ENCODE results near the gene AFF2. TPM values are rescaled to one million over a fixed set of nuclear protein-coding genes. Genes with fewer than 3 reads are reported as not detected.

The AFF2 gene
- total and polyA plus RNA-seq, 11 donors = under 0.01 to 0.83 (median 0.07) TPM

GRCh38 chrX:148582353-148582752, 81.9 kb downstream of the AFF2 start:
- intact Hi-C loops (cut with DNase I) = no loop called here
- no peaks in the 10 kb centered on the region for H3K36me3 ChIP-seq
- H3K4me3 ChIP-seq = no peak overlapping the region
- ATAC-seq (no peak), DNase-seq (no peak)
- H3K27me3 ChIP-seq = no peaks in the 10 kb centered on the region
- H3K4me1 ChIP-seq = no peaks in the 10 kb centered on the region
- no peak overlapping the region for H3K27ac ChIP-seq
- no peaks in the 10 kb centered on the region for H3K9me3 ChIP-seq
- TF ChIP-seq, protein P1, sequence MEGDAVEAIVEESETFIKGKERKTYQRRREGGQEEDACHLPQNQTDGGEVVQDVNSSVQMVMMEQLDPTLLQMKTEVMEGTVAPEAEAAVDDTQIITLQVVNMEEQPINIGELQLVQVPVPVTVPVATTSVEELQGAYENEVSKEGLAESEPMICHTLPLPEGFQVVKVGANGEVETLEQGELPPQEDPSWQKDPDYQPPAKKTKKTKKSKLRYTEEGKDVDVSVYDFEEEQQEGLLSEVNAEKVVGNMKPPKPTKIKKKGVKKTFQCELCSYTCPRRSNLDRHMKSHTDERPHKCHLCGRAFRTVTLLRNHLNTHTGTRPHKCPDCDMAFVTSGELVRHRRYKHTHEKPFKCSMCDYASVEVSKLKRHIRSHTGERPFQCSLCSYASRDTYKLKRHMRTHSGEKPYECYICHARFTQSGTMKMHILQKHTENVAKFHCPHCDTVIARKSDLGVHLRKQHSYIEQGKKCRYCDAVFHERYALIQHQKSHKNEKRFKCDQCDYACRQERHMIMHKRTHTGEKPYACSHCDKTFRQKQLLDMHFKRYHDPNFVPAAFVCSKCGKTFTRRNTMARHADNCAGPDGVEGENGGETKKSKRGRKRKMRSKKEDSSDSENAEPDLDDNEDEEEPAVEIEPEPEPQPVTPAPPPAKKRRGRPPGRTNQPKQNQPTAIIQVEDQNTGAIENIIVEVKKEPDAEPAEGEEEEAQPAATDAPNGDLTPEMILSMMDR (IDR thresholded peaks at IDR 0.05) = no peak
- TF ChIP-seq POLR2A (IDR thresholded peaks at IDR 0.05) = no peak

DNA sequence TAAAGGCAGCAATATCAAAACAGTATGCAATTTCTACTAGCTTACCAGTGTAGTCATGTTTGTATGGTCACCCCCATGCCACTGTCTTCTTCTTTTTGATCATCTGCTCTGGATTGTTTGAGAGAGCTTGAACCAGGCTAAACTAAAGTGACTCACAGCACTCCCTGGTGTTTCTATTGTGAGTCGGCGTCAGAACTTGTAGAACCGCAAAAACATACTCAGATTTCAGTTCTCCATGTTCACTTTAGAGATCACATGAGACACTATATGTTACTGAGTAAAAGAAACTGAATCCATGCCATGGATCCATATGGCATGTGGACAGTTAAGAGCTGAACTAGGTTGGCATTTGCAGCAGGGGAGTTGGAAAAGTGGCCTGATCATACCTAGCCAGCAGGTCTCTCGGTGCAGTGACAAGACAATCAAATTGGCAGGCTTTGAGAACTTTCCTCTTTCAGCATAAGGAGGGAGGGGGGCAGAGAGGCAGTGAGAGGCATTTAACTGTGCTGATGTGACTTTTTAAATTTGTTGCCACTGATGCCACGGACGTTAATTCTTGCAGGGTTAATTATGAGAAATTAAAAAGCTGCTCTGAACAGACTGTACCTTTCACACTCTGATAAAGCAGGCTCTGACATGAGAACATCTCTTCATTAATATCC, 88.4 kb downstream of the AFF2 start:
- 62 to 85% (median 80%) methylated on average over 6 of the region's 6 CpGs for WGBS, 4 donors
- H3K27me3 ChIP-seq = no peaks in the 10 kb centered on the region
- ATAC-seq = no peak
- H3K4me3 ChIP-seq = no peak overlapping the region
- intact Hi-C loops (cut with DNase I) = no loop called here
- no peak overlapping the region for H3K27ac ChIP-seq
- H3K9me3 ChIP-seq = no peaks in the 10 kb centered on the region
- no peak for DNase-seq
- no peaks in the 10 kb centered on the region for H3K36me3 ChIP-seq
- H3K4me1 ChIP-seq = no peaks in the 10 kb centered on the region
- TF ChIP-seq, protein P1 (IDR thresholded peaks at IDR 0.05) = no peak
- TF ChIP-seq POLR2A (IDR thresholded peaks at IDR 0.05) = no peak

- H3K27me3 ChIP-seq = no peaks in the 10 kb centered on the region
- H3K4me1 ChIP-seq = no peaks in the 10 kb centered on the region
- intact Hi-C loops (cut with DNase I) = no loop called here
- WGBS, 4 donors = 23 to 62% (median 40%) methylated on average over 1 of the region's 1 CpG
- ATAC-seq (no peak), DNase-seq (no peak)
- no peaks in the 10 kb centered on the region for H3K9me3 ChIP-seq
- H3K36me3 ChIP-seq = no peaks in the 10 kb centered on the region
- H3K27ac ChIP-seq = no peak overlapping the region
- no peak for TF ChIP-seq POLR2A (IDR thresholded peaks at IDR 0.05)
- TF ChIP-seq, protein P1 (IDR thresholded peaks at IDR 0.05) = no peak
- H3K4me3 ChIP-seq = no peak overlapping the region
Measured at GRCh38 chrX:148592595-148592994, 92.2 kb downstream of the AFF2 start.

DNA sequence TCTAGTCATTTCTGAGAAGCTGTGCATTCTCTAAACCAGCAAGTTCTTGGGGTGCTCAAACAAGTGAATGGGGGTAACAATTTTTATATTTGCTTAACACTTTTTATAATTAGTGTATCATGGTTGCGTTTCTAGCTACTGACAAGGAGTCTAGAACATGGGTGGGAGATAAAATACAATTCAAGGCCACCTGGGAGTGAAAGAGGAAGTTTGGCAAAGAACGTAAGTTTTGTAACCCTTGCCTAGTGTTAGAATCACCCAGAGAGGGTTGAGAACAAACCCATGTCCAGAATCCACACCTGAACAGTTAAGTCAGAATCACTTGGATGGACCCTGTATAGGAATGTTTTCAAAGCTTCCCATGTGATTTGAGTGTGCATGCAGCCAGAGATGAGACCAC, 92.7 kb downstream of the AFF2 start:
- H3K27me3 ChIP-seq = no peaks in the 10 kb centered on the region
- no peaks in the 10 kb centered on the region for H3K4me1 ChIP-seq
- no peak for ATAC-seq
- WGBS, 4 donors = 58 to 77% (median 64%) methylated on average over 2 of the region's 2 CpGs
- no peak for DNase-seq
- TF ChIP-seq, protein P1 (IDR thresholded peaks at IDR 0.05) = no peak
- TF ChIP-seq POLR2A (IDR thresholded peaks at IDR 0.05) = no peak
- no peaks in the 10 kb centered on the region for H3K36me3 ChIP-seq
- intact Hi-C loops (cut with DNase I) = no loop called here
- H3K27ac ChIP-seq = no peak overlapping the region
- no peaks in the 10 kb centered on the region for H3K9me3 ChIP-seq
- H3K4me3 ChIP-seq = no peak overlapping the region
